Measurements from ENCODE around the gene PTPRD.

DNA sequence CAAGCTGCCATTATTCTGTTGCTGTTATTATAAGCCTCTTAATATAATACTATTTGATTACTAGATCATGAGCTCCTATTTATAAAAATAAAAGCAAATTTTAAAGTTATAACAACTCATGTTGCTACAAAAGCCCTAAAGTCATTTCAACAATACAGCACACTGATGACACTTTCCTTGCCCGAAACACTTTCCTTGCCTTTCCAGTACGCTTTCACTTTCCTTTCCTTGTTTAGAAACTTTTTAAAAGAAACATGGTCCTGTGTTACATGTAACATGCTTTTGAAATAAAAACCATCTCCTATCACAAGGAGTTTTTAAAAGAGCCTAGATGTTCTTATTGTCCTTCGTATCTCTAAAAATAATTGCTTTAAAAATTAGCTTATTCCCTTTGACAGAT, 688.4 kb downstream of the PTPRD start:
- TF ChIP-seq, protein P1, sequence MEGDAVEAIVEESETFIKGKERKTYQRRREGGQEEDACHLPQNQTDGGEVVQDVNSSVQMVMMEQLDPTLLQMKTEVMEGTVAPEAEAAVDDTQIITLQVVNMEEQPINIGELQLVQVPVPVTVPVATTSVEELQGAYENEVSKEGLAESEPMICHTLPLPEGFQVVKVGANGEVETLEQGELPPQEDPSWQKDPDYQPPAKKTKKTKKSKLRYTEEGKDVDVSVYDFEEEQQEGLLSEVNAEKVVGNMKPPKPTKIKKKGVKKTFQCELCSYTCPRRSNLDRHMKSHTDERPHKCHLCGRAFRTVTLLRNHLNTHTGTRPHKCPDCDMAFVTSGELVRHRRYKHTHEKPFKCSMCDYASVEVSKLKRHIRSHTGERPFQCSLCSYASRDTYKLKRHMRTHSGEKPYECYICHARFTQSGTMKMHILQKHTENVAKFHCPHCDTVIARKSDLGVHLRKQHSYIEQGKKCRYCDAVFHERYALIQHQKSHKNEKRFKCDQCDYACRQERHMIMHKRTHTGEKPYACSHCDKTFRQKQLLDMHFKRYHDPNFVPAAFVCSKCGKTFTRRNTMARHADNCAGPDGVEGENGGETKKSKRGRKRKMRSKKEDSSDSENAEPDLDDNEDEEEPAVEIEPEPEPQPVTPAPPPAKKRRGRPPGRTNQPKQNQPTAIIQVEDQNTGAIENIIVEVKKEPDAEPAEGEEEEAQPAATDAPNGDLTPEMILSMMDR (IDR thresholded peaks at IDR 0.05 in 8 of 11, conservative IDR thresholded peaks at IDR 0.05 in 3 of 11), result no peak
- TF ChIP-seq POLR2A (IDR thresholded peaks at IDR 0.05), result no peak
